K562 (cell line): ENCODE data around the gene MAS1L. TPM values are rescaled to one million over a fixed set of nuclear protein-coding genes. Genes with fewer than 3 reads are reported as not detected.

Experiments used
- ATAC-seq: fragments of 200-7000 bp; cut with Tn5 transposase; 3 replicates; pipeline ENCODE4 v1.9.1; 2020; ENCODE audit warnings: moderate library complexity
- BruUV-seq: library from RNA; stranded (reverse); fragments of 400-500 nt; replicated peaks from 2 replicates; lab custom pipeline; 2021; lab: Mats Ljungman, UMichigan
- CTCF ChIA-PET: fragments of 300-600 bp; formaldehyde crosslinking; extraction: SDS; loops from one replicate; lab custom pipeline; 2021; ENCODE audit warnings: low intra/inter-chr PET ratio; lab: Yijun Ruan, JAX
- POLR2A ChIA-PET: fragments of 300-600, 350-650 bp; sonication (Branson Sonifier 250); formaldehyde crosslinking; extraction: SDS; loops from one replicate; lab custom pipeline; 2021; ENCODE audit warnings: antibody characterized with exemption, inconsistent platforms; lab: Yijun Ruan, JAX
- DNase-seq, 4 experiments: peaks; one replicate each; pipeline versions ENCODE4 v3.0.0 to v3.0.0-alpha.2; 2011 to 2018; ENCODE audit warnings: low spot score in 3 of 4, mixed read lengths in 3 of 4; ENCODE audit errors: extremely low read depth in 1 of 4
- FAIRE-seq: peaks from 2 replicates; lab custom pipeline; 2011; peaks lifted over from hg19 to GRCh38; lab: Jason Lieb, UNC
- H2AFZ ChIP-seq: 2 replicates; pipeline ENCODE4 v1.6.0; 2011; ENCODE audit warnings: low read depth, low read length, control low read depth, inconsistent platforms
- H3K27ac ChIP-seq: fragments of 200-600 bp; 3 replicates; pipeline ENCODE4 v1.8.0; 2011; ENCODE audit warnings: low read depth, mild to moderate bottlenecking, control low read depth, inconsistent platforms, low read length, moderate library complexity, mixed read lengths; ENCODE audit errors: extremely low read depth
- H3K27me3 ChIP-seq, 2 experiments: fragments of 300-600 bp in 1 of 2; 2 replicates in 1 of 2; 3 replicates in 1 of 2; pipeline versions ENCODE4 v1.6.0 to v1.8.0; 2011; ENCODE audit warnings: inconsistent platforms in 2 of 2, low read length in 2 of 2, mild to moderate bottlenecking in 1 of 2, mixed read lengths in 1 of 2, moderate library complexity in 1 of 2; ENCODE audit not compliant: control insufficient read depth in 2 of 2, insufficient read depth in 2 of 2
- H3K36me3 ChIP-seq: fragments of 300-600 bp; 3 replicates; pipeline ENCODE4 v1.8.0; 2011; ENCODE audit warnings: mild to moderate bottlenecking, low read length, inconsistent platforms; ENCODE audit not compliant: control insufficient read depth, insufficient read depth
- H3K4me1 ChIP-seq, 2 experiments: fragments of 200-600 bp in 1 of 2; replicated peaks in 1 of 2; 2 replicates in 1 of 2; 3 replicates in 1 of 2; pipeline versions ENCODE4 v1.5.1 to v1.8.0; 2011; ENCODE audit warnings: inconsistent platforms in 2 of 2, low read length in 2 of 2, mild to moderate bottlenecking in 1 of 2, mixed read lengths in 1 of 2, moderate library complexity in 1 of 2; ENCODE audit not compliant: control insufficient read depth in 2 of 2, insufficient read depth in 2 of 2
- H3K4me2 ChIP-seq: 2 replicates; pipeline ENCODE4 v1.6.1; 2011; ENCODE audit warnings: low read length, control low read depth, inconsistent platforms, mixed read lengths; ENCODE audit not compliant: insufficient read depth
- H3K4me3 ChIP-seq: fragments of 200-600 bp; sonication (generic), shearing (Covaris generic); 2 replicates; pipeline ENCODE4 v1.5.1; 2016; ENCODE audit warnings: control low read depth, inconsistent platforms
- H3K79me2 ChIP-seq: fragments of 200-600 bp; 3 replicates; pipeline ENCODE4 v1.8.0; 2011; ENCODE audit warnings: low read length, inconsistent platforms; ENCODE audit not compliant: control insufficient read depth, insufficient read depth
- H3K9ac ChIP-seq, 2 experiments: 2 replicates each; pipeline versions ENCODE4 v1.6.0 to v1.6.1; 2011; ENCODE audit warnings: low read depth in 2 of 2, low read length in 2 of 2, control low read depth in 1 of 2, inconsistent platforms in 1 of 2, mild to moderate bottlenecking in 1 of 2, mixed read lengths in 1 of 2; ENCODE audit not compliant: insufficient read depth in 1 of 2
- H3K9me1 ChIP-seq: one replicate; pipeline ENCODE4 v1.6.0; 2011; ENCODE audit warnings: inconsistent platforms, mild to moderate bottlenecking, low read length, moderate library complexity; ENCODE audit not compliant: control insufficient read depth, insufficient read depth
- H3K9me3 ChIP-seq: replicated peaks from 2 replicates; pipeline ENCODE4 v1.5.1; 2011; ENCODE audit warnings: low read depth, low read length, inconsistent platforms; ENCODE audit not compliant: control insufficient read depth, insufficient read depth
- H4K20me1 ChIP-seq: replicated peaks from 2 replicates; pipeline ENCODE4 v1.6.1; 2011; ENCODE audit warnings: low read length, inconsistent platforms, mixed read lengths; ENCODE audit not compliant: control insufficient read depth, insufficient read depth
- IFI16 ChIP-seq: fragments of 250-450 bp; sonication (Bioruptor Pico); IDR thresholded peaks from 2 replicates; pipeline ENCODE4 v2.1.2; 2022; ENCODE audit warnings: mild to moderate bottlenecking, inconsistent platforms
- KLF10 ChIP-seq: fragments of 250-450 bp; sonication (Bioruptor Pico); IDR thresholded peaks from 2 replicates; pipeline ENCODE4 v1.6.1; 2021; ENCODE audit warnings: matching md5 sums
- MAFG ChIP-seq: fragments of 450-650 bp; conservative IDR thresholded peaks from 2 replicates; pipeline ENCODE4 v1.6.1; 2016; ENCODE audit warnings: missing genetic modification characterization, missing compliant biosample characterization
- POU5F1 ChIP-seq: fragments of 150-350 bp; IDR thresholded peaks from 2 replicates; pipeline ENCODE4 v1.6.1; 2014; ENCODE audit warnings: borderline replicate concordance, low read length, low read depth, mild to moderate bottlenecking; ENCODE audit not compliant: partially characterized antibody
- ZNF217 ChIP-seq: sonication (generic); formaldehyde crosslinking; IDR thresholded peaks from 2 replicates; pipeline ENCODE4 v1.8.0; 2022; ENCODE audit warnings: mild to moderate bottlenecking, missing genetic modification reagents
- ZNF316 ChIP-seq: fragments of 450-650 bp; IDR thresholded peaks from 2 replicates; pipeline ENCODE4 v1.6.1; 2016
- ZNF436 ChIP-seq: fragments of 250-450, 450-650 bp; sonication (Bioruptor Pico); formaldehyde crosslinking; IDR thresholded peaks from 2 replicates; pipeline ENCODE4 v1.7.0; 2020; ENCODE audit warnings: mild to moderate bottlenecking
- WGBS: fragments of 100-300 bp; shearing (Covaris generic); methylation state at CpG from one replicate; pipeline ENCODE4 v1.1.6; 2016; ENCODE audit warnings: low coverage, mixed read lengths; ENCODE audit not compliant: insufficient coverage; ENCODE audit errors: missing lambda C conversion rate; 5-methylcytosine and 5-hydroxymethylcytosine counted together
- in situ Hi-C: fragments of 300-500 bp; cut with MboI; formaldehyde crosslinking; loops from 4 replicates; pipeline ENCODE4 v1.15.0; 2018; ENCODE audit warnings: inconsistent platforms, mixed read lengths
- intact Hi-C: fragments of 100-400 bp; cut with micrococcal nuclease; formaldehyde crosslinking; loops from 2 replicates; pipeline ENCODE4 v1.14.2; 2022
- polyA plus RNA-seq, 8 experiments: library from polyadenylated mRNA; depleted of rRNA in 4 of 8; stranded (reverse) in 5 of 8; unstranded in 3 of 8; fragments of >200 nt; fragmentation: Nextera tagmentation in 2 of 8; fragmentation: Illumina TruSeq in 1 of 8; extraction: Ambion mirVana in 2 of 8; extraction: Trizol in 1 of 8; gene quantifications; 2 replicates each; pipeline versions ENCODE4 v1.2.1 to v1.2.3, GENCODE V29; 2011 to 2014; ENCODE audit warnings: inconsistent platforms in 1 of 8, missing spikeins in 1 of 8
- total RNA-seq, 7 experiments: library from RNA; depleted of rRNA in 6 of 7; stranded (reverse); fragments of >200 nt in 6 of 7; fragmentation: Illumina TruSeq in 2 of 7; extraction: Trizol in 2 of 7; gene quantifications; 2 replicates each; pipeline versions ENCODE4 v1.2.1 to v1.2.3, GENCODE V29; 2011 to 2021; ENCODE audit warnings: low replicate concordance in 1 of 7

The MAS1L gene
- total and polyA plus RNA-seq, 9 of the 15 experiments (the other 6 are each of a cell fraction or from before 2014, with no cell fraction given) = not detected

- TF ChIP-seq IFI16 (CRISPR knock-in tag) = no peak
- TF ChIP-seq KLF10 = no peak
Observed at GRCh38 chr6:29483186-29483585, 4.6 kb downstream of the MAS1L start (continued).

- ChIA-PET POLR2A (interaction anchor here (1.3 kb wide), 1 partner anchor 12 kb away, joined by 3 read pairs; no protein-coding TSS in a partner anchor), CTCF (no interaction called here)
- DNase-seq = no peak
- no peaks in the 10 kb centered on the region for H4K20me1 ChIP-seq
- H3K4me3 ChIP-seq = no peak overlapping the region
- no peak overlapping the region for H2AFZ ChIP-seq
- WGBS = 0% methylated on average over 2 of the region's 2 CpGs
- ATAC-seq = no peak
- no peaks in the 10 kb centered on the region for H3K36me3 ChIP-seq
- TF ChIP-seq ZNF436 (CRISPR knock-in tag) (no peak), MAFG (0 out of 2 replicates have a peak, but pooled peaks have one; percentile 7), POU5F1 (no peak), ZNF316 (peak; percentile 9; the same call in 1 of the 2 replicates), ZNF217 (CRISPR knock-in tag) (no peak)
- no peaks in the 10 kb centered on the region; a peak in 3 of 5 replicates for H3K4me1 ChIP-seq
- in situ Hi-C loops (no loop called here), intact Hi-C loops (no loop called here)
- H3K4me2 ChIP-seq = no peak overlapping the region
- peaks cover 0 to 20% of the 10 kb centered on the region in 2 experiments; a peak in 2 of 5 replicates for H3K27me3 ChIP-seq
- H3K9ac ChIP-seq = no peak overlapping the region
- no peaks in the 10 kb centered on the region for H3K9me1 ChIP-seq
- H3K9me3 ChIP-seq = no peaks in the 10 kb centered on the region
- H3K79me2 ChIP-seq = no peaks in the 10 kb centered on the region
- no peak overlapping the region for H3K27ac ChIP-seq
- no peak for FAIRE-seq
- BruUV-seq = no TSS peak
Observed at GRCh38 chr6:29479560-29479959, 8.2 kb downstream of the MAS1L start.
